Kidney capillary endothelial cell (primary cell): ENCODE data around the gene THAP5.

ENCODE experiments used
- DNase-seq: peaks from one replicate; pipeline ENCODE4 v3.0.0-alpha.2; 2018; ENCODE audit warnings: low spot score

THAP5 gene

GRCh38 chr7:108533712-108534111 lies 35.8 kb downstream of the THAP5 start:
- no peak for DNase-seq

- DNase-seq: no peak
Measured at GRCh38 chr7:108529341-108529740, 40.2 kb downstream of the THAP5 start.

GRCh38 chr7:108528183-108528712 lies 41.3 kb downstream of the THAP5 start:
- no peak for DNase-seq

GRCh38 chr7:108526768-108527017 lies 42.8 kb downstream of the THAP5 start:
- DNase-seq: no peak

- peak; percentile 99 for DNase-seq
Measured at GRCh38 chr7:108525985-108526767, 43.3 kb downstream of the THAP5 start, which contains the start of gene PNPLA8. TSS of gene PNPLA8 (minus strand) at chr7:108526135. CDS start at chr7:108515491, 10,644 bp downstream.

GRCh38 chr7:108525327-108525984 lies 44.0 kb downstream of the THAP5 start:
- peak; percentile 72 for DNase-seq

- DNase-seq: no peak
Measured at GRCh38 chr7:108522780-108523179, 46.7 kb downstream of the THAP5 start.

- DNase-seq: no peak
Measured at GRCh38 chr7:108517951-108518350, 51.6 kb downstream of the THAP5 start.

GRCh38 chr7:108515630-108516029 lies 53.9 kb downstream of the THAP5 start:
- DNase-seq: no peak

- DNase-seq: no peak
Measured at GRCh38 chr7:108515013-108515412, 54.5 kb downstream of the THAP5 start.
